Measurements from ENCODE around the gene FAM98C. TPM values are rescaled to one million over a fixed set of nuclear protein-coding genes. Genes with fewer than 3 reads are reported as not detected.

FAM98C gene
- total and polyA plus RNA-seq, 2 of the 13 experiments (the other 11 are each of a cell fraction or from before 2014, with no cell fraction given): 10.0 to 11.5 TPM

DNA sequence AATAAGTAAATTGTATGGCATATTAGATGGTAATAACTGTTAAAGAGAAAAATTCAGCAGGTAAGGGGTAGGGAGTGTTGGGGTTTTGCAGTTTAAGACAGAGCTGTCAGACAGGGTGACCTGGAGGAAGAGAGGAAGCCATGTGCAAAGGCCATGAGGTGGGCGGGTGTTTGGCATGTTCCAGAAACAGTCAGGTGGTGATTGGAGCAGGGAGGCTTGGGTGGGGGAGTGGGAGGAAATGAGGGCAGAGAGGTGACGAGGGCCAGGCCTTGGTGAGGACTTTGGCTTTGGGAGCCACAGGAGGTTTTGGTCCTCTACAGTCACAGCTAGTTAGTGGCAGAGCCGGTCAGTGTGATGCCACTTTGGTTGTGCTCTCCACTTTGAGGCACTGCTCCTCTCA lies 50.7 kb downstream of the FAM98C start:
- H3K4me1 ChIP-seq (ENCODE audit: insufficient read depth, low read length): no peaks in the 10 kb centered on the region
- 19% methylated on average over 3 of the region's 3 CpGs for WGBS (ENCODE audit: low lambda C conversion rate)
- FAIRE-seq (no peak), ATAC-seq (no peak), DNase-seq (ENCODE audit: low spot score) (no peak)
- in situ Hi-C loops (cut with HindIII; ENCODE audit: extremely low pct_ligation_motif_present, low pct_unique_long_range_greater_than_20kb): no loop called here
- H3K36me3 ChIP-seq (replicated peaks in 1 of 2; ENCODE audit: control insufficient read depth in 1 of 2, insufficient read depth in 2 of 2, low read length in 2 of 2): no peaks in the 10 kb centered on the region
- H3K9me3 ChIP-seq (ENCODE audit: low read length): no peaks in the 10 kb centered on the region
- intact Hi-C loops (cut with micrococcal nuclease; ENCODE audit: unreplicated experiment): no loop called here
- peaks cover 2 to 12% of the 10 kb centered on the region in 2 experiments; a peak in 3 of 5 replicates for H3K27me3 ChIP-seq (ENCODE audit: control insufficient read depth in 1 of 2, insufficient read depth in 2 of 2, low read length in 2 of 2)
- no peaks in the 10 kb centered on the region for H3K79me2 ChIP-seq (ENCODE audit: insufficient read depth, low read length)
- H3K9ac ChIP-seq (ENCODE audit: insufficient read depth, low read depth, low read length): no peak overlapping the region
- BruUV-seq (replicated peaks): no TSS peak
- no peak overlapping the region for H2AFZ ChIP-seq (ENCODE audit: low read length)
- ChIA-PET POLR2A (no interaction called here), CTCF (ENCODE audit: low intra/inter-chr PET ratio, low total read pairs) (no interaction called here)
- H4K20me1 ChIP-seq (ENCODE audit: insufficient read depth, low read length): no peaks in the 10 kb centered on the region
- no peak overlapping the region for H3K4me2 ChIP-seq (ENCODE audit: low read depth, low read length)
- H3K27ac ChIP-seq (ENCODE audit: extremely low read length, insufficient read depth, low read length): no peak overlapping the region
- no peak overlapping the region for H3K4me3 ChIP-seq (replicated peaks in 1 of 3; ENCODE audit: insufficient read depth in 1 of 3, low read depth in 2 of 3, low read length in 3 of 3)
- TF ChIP-seq ZFP82 (CRISPR knock-in tag; IDR thresholded peaks at IDR 0.05; ENCODE audit: borderline replicate concordance): no peak
- no peak for TF ChIP-seq HOXA7 (CRISPR knock-in tag; IDR thresholded peaks at IDR 0.05)

DNA sequence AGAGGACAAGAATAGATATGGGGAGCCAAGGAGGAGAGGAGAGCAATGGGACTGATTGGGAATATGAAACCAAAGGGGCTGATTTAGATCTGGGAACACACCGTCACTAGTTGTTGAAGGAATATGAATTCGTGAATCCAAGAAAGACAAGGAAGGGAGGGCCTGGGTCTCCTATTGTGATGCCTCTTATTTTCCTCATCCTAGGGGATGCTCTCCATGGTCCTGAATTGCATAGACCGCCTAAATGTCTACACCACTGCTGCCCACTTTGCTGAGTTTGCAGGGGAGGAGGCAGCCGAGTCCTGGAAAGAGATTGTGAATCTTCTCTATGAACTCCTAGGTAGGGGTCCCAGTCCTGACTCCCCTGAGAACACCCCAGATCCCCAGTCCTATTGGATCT lies 52.1 kb downstream of the FAM98C start:
- H3K4me1 ChIP-seq (ENCODE audit: insufficient read depth, low read length): no peaks in the 10 kb centered on the region
- ATAC-seq (no peak), DNase-seq (ENCODE audit: low spot score) (peak; percentile 18), FAIRE-seq (no peak)
- no peaks in the 10 kb centered on the region for H4K20me1 ChIP-seq (ENCODE audit: insufficient read depth, low read length)
- no peak overlapping the region for H2AFZ ChIP-seq (ENCODE audit: low read length)
- no peaks in the 10 kb centered on the region for H3K36me3 ChIP-seq (replicated peaks in 1 of 2; ENCODE audit: control insufficient read depth in 1 of 2, insufficient read depth in 2 of 2, low read length in 2 of 2)
- no peak overlapping the region for H3K4me2 ChIP-seq (ENCODE audit: low read depth, low read length)
- H3K9me3 ChIP-seq (ENCODE audit: low read length): no peaks in the 10 kb centered on the region
- WGBS (ENCODE audit: low lambda C conversion rate): 7% methylated on average over 4 of the region's 4 CpGs
- no peaks in the 10 kb centered on the region for H3K79me2 ChIP-seq (ENCODE audit: insufficient read depth, low read length)
- intact Hi-C loops (cut with micrococcal nuclease; ENCODE audit: unreplicated experiment): no loop called here
- no peak overlapping the region for H3K9ac ChIP-seq (ENCODE audit: insufficient read depth, low read depth, low read length)
- no peak overlapping the region for H3K4me3 ChIP-seq (replicated peaks in 1 of 3; ENCODE audit: insufficient read depth in 1 of 3, low read depth in 2 of 3, low read length in 3 of 3)
- in situ Hi-C loops (cut with HindIII; ENCODE audit: extremely low pct_ligation_motif_present, low pct_unique_long_range_greater_than_20kb): no loop called here
- BruUV-seq (replicated peaks): no TSS peak
- ChIA-PET POLR2A (no interaction called here), CTCF (ENCODE audit: low intra/inter-chr PET ratio, low total read pairs) (no interaction called here)
- no peak overlapping the region for H3K27ac ChIP-seq (ENCODE audit: extremely low read length, insufficient read depth, low read length)
- H3K27me3 ChIP-seq (ENCODE audit: control insufficient read depth in 1 of 2, insufficient read depth in 2 of 2, low read length in 2 of 2): peaks cover 2 to 7% of the 10 kb centered on the region in 2 experiments; a peak in 2 of 5 replicates
- TF ChIP-seq NFKBIZ (CRISPR knock-in tag; IDR thresholded peaks at IDR 0.05) (no peak), NR2C2 (CRISPR knock-in tag; IDR thresholded peaks at IDR 0.05; ENCODE audit: borderline replicate concordance) (no peak), ZNF501 (CRISPR knock-in tag; IDR thresholded peaks at IDR 0.05) (no peak), HNRNPL (IDR thresholded peaks at IDR 0.05; ENCODE audit: low read depth, low read length) (no peak), MIER2 (CRISPR knock-in tag; IDR thresholded peaks at IDR 0.05) (peak; percentile 95), SMARCC2 (IDR thresholded peaks at IDR 0.05) (no peak), ZBTB7A (CRISPR knock-in tag; IDR thresholded peaks at IDR 0.05) (no peak), KLF16 (CRISPR knock-in tag; IDR thresholded peaks at IDR 0.05) (0 out of 4 replicates have a peak, but pooled peaks of 1 of the 2 experiments have one; percentile 39), PHF21A (CRISPR knock-in tag; IDR thresholded peaks at IDR 0.05) (no peak)
- TF ChIP-seq, protein P1, sequence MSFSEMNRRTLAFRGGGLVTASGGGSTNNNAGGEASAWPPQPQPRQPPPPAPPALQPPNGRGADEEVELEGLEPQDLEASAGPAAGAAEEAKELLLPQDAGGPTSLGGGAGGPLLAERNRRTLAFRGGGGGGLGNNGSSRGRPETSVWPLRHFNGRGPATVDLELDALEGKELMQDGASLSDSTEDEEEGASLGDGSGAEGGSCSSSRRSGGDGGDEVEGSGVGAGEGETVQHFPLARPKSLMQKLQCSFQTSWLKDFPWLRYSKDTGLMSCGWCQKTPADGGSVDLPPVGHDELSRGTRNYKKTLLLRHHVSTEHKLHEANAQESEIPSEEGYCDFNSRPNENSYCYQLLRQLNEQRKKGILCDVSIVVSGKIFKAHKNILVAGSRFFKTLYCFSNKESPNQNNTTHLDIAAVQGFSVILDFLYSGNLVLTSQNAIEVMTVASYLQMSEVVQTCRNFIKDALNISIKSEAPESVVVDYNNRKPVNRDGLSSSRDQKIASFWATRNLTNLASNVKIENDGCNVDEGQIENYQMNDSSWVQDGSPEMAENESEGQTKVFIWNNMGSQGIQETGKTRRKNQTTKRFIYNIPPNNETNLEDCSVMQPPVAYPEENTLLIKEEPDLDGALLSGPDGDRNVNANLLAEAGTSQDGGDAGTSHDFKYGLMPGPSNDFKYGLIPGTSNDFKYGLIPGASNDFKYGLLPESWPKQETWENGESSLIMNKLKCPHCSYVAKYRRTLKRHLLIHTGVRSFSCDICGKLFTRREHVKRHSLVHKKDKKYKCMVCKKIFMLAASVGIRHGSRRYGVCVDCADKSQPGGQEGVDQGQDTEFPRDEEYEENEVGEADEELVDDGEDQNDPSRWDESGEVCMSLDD (CRISPR knock-in tag; IDR thresholded peaks at IDR 0.05; ENCODE audit: borderline replicate concordance): no peak
- TF ChIP-seq, protein P2, sequence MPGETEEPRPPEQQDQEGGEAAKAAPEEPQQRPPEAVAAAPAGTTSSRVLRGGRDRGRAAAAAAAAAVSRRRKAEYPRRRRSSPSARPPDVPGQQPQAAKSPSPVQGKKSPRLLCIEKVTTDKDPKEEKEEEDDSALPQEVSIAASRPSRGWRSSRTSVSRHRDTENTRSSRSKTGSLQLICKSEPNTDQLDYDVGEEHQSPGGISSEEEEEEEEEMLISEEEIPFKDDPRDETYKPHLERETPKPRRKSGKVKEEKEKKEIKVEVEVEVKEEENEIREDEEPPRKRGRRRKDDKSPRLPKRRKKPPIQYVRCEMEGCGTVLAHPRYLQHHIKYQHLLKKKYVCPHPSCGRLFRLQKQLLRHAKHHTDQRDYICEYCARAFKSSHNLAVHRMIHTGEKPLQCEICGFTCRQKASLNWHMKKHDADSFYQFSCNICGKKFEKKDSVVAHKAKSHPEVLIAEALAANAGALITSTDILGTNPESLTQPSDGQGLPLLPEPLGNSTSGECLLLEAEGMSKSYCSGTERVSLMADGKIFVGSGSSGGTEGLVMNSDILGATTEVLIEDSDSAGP (CRISPR knock-in tag; IDR thresholded peaks at IDR 0.05; ENCODE audit: borderline replicate concordance): no peak
